ENCODE data around the gene TP53I3. TPM values are rescaled to one million over a fixed set of nuclear protein-coding genes. Genes with fewer than 3 reads are reported as not detected.
"Not testable (repeated sequence)": the region's sequence is repeated elsewhere in the genome, so short reads cannot be mapped to it uniquely, and the experiment has no call there.

Gene TP53I3
- total RNA-seq, 2 donors from 2014 or later = 3.1 to 13.0 TPM

DNA sequence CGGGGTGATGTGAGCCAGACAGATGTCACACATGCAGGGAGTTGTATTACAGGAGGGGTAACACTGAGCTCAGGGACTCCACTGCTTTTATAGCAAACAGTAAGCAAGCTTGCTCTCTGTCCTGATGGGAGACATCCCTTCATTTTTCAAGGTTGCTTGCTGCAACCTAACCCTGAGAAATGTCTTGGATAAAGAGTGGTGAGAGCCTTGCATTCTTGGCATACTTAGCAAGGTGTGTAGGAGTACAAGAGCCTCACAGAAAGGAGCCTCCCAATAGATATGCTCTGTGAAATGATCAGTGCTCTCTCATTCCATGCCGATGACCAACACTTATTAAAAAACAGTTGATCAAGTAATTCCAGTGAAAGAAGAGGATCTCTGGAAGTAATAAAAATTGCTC is 30.4 kb upstream of the TP53I3 start:
- no peak for DNase-seq (ENCODE audit: low spot score)
- TF ChIP-seq CTCF (IDR thresholded peaks at IDR 0.05) = no peak
- H3K4me1 ChIP-seq (ENCODE audit: control insufficient read depth in 1 of 2, low read depth in 2 of 2) = no peaks in the 10 kb centered on the region
- H3K27ac ChIP-seq = no peak overlapping the region
- ATAC-seq (ENCODE audit: insufficient number of reproducible peaks, low FRiP score, low read depth) = no peak
- H3K36me3 ChIP-seq = peaks cover 4% of the 10 kb centered on the region
- H3K9me3 ChIP-seq = no peaks in the 10 kb centered on the region
- H3K27me3 ChIP-seq (replicated peaks; ENCODE audit: insufficient read depth) = no peaks in the 10 kb centered on the region
- H3K4me3 ChIP-seq = no peak overlapping the region

DNA sequence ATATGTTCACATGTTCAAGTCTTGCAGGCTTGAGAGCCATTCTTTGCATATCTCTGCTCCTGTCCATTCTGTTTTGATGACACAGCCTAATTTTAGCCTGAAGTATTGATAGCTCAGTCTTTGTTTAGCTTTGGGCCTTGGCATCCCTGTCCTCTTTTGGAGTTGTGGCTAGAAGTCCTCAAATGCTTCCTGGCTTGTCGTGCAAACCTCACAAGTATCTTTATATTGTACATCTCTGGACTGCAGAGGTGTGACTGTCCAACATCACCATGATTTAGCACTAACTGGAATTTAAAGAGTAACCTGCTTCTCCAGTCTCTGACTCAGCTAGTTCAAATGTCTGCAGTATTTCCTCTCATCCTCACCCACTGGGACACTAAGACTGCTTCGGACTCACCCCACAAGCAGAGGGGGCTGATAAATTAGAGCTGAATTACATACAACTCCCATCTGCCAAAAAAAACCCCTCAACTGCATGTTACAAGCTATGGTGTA is 26.8 kb upstream of the TP53I3 start:
- no peaks in the 10 kb centered on the region for H3K9me3 ChIP-seq
- no peaks in the 10 kb centered on the region for H3K4me1 ChIP-seq (ENCODE audit: control insufficient read depth in 1 of 2, low read depth in 2 of 2)
- ATAC-seq (ENCODE audit: insufficient number of reproducible peaks, low FRiP score, low read depth) (no peak), DNase-seq (ENCODE audit: low spot score) (no peak)
- no peaks in the 10 kb centered on the region for H3K27me3 ChIP-seq (replicated peaks; ENCODE audit: insufficient read depth)
- H3K27ac ChIP-seq = no peak overlapping the region
- no peak overlapping the region for H3K4me3 ChIP-seq
- H3K36me3 ChIP-seq = peaks cover 4% of the 10 kb centered on the region
- no peak for TF ChIP-seq CTCF (IDR thresholded peaks at IDR 0.05)

DNA sequence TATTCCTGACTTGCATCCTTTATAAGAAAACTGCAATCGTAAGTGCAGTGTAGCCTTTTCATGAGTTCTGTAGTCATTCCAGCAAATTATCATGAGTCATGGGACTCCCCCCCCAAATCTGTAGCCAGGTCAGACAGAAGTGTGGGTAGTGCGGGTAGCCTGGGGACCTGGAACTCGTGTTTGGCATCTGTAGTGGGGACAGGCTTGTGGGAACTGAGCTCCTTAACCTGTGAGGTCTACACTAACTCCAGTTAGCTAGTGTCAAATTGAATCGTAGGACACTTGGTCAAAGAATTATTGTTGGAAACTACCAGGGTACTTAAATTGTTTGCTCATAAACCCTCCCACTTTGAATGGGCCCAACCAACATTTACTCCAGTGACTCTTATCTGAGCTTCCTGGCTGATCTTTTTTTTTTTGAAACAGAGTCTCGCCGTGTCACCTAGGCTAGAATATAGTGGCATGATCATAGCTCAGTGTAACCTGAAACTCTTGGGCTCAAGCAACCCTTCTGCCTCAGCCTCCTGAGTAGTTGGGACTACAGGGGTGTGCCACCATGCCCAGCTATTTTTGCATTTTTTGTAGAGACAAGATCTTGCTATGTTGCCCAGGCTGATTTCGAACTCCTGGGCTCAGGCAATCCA is 26.1 kb upstream of the TP53I3 start:
- H3K27ac ChIP-seq = no peak overlapping the region
- no peak for TF ChIP-seq CTCF (IDR thresholded peaks at IDR 0.05)
- ATAC-seq (ENCODE audit: insufficient number of reproducible peaks, low FRiP score, low read depth) (no peak), DNase-seq (ENCODE audit: low spot score) (no peak)
- no peaks in the 10 kb centered on the region for H3K4me1 ChIP-seq (ENCODE audit: control insufficient read depth in 1 of 2, low read depth in 2 of 2)
- H3K36me3 ChIP-seq = peaks cover 4% of the 10 kb centered on the region
- no peaks in the 10 kb centered on the region for H3K27me3 ChIP-seq (replicated peaks; ENCODE audit: insufficient read depth)
- H3K9me3 ChIP-seq = no peaks in the 10 kb centered on the region
- H3K4me3 ChIP-seq = no peak overlapping the region

DNA sequence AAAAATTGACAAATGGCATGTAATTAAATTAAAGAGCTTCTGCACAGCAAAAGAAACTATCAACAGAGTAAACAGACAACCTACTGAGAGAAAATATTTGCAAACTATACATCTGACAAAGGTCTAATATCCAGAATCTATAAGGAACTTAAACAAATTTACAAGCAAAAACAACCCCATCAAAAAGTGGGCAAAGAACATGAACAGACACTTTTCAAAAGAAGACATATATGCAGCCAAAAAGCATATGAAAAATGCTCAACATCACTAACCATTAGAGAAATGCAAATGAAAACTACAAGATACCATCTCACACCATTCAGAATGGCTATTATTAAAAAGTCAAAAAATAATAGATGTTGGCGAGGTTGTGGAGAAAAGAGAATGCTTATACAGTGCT is 24.8 kb upstream of the TP53I3 start:
- not testable (repeated sequence) for H3K4me3 ChIP-seq; H3K27ac ChIP-seq; H3K4me1 ChIP-seq (ENCODE audit: control insufficient read depth in 1 of 2, low read depth in 2 of 2); H3K9me3 ChIP-seq; H3K36me3 ChIP-seq; ATAC-seq (ENCODE audit: insufficient number of reproducible peaks, low FRiP score, low read depth); H3K27me3 ChIP-seq (replicated peaks; ENCODE audit: insufficient read depth); DNase-seq (ENCODE audit: low spot score)

DNA sequence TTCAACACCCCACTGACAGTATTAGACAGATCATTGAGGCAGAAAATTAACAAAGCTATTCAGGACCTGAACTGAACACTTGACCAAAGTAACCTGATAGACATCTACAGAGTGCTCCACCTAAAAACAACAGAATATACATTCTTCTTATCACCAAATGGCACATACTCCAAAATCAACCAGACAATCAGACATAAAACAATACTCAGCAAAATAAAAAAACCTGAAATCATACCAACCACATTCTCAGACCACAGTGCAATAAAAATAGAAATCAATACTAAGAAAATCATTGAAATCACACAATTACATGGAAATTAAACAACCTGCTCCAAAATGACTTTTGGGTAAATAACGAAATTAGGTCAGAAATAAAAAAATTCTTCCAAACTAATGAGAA is 22.7 kb upstream of the TP53I3 start:
- H3K36me3 ChIP-seq = peaks cover 6% of the 10 kb centered on the region
- H3K4me1 ChIP-seq (ENCODE audit: control insufficient read depth in 1 of 2, low read depth in 2 of 2) = no peaks in the 10 kb centered on the region
- H3K9me3 ChIP-seq = no peaks in the 10 kb centered on the region
- H3K4me3 ChIP-seq = no peak overlapping the region
- ATAC-seq (ENCODE audit: insufficient number of reproducible peaks, low FRiP score, low read depth) (no peak), DNase-seq (ENCODE audit: low spot score) (no peak)
- TF ChIP-seq CTCF (IDR thresholded peaks at IDR 0.05) = no peak
- no peak overlapping the region for H3K27ac ChIP-seq
- H3K27me3 ChIP-seq (replicated peaks; ENCODE audit: insufficient read depth) = no peaks in the 10 kb centered on the region

GRCh38 chr2:24106786-24107185 is 22.2 kb upstream of the TP53I3 start:
- no peak overlapping the region for H3K27ac ChIP-seq
- ATAC-seq (ENCODE audit: insufficient number of reproducible peaks, low FRiP score, low read depth) (no peak), DNase-seq (ENCODE audit: low spot score) (no peak)
- no peaks in the 10 kb centered on the region for H3K9me3 ChIP-seq
- H3K27me3 ChIP-seq (replicated peaks; ENCODE audit: insufficient read depth) = no peaks in the 10 kb centered on the region
- no peak for TF ChIP-seq CTCF (IDR thresholded peaks at IDR 0.05)
- peaks cover 6% of the 10 kb centered on the region for H3K36me3 ChIP-seq
- no peaks in the 10 kb centered on the region for H3K4me1 ChIP-seq (ENCODE audit: control insufficient read depth in 1 of 2, low read depth in 2 of 2)
- H3K4me3 ChIP-seq = no peak overlapping the region
